NB4 (cell line): ENCODE results near the gene RADIL.
"Not testable (repeated sequence)": the region's sequence is repeated elsewhere in the genome, so short reads cannot be mapped to it uniquely, and the experiment has no call there.

Experiments used
- DNase-seq: peaks from one replicate; pipeline ENCODE4 v3.0.0; 2010; ENCODE audit warnings: low read depth
- H3K4me3 ChIP-seq: one replicate; pipeline ENCODE4 v1.5.1; 2011; ENCODE audit warnings: mild to moderate bottlenecking, low read depth, low read length, moderate library complexity
- CTCF ChIP-seq: IDR thresholded peaks from one replicate; pipeline ENCODE4 v1.5.1; 2012; ENCODE audit warnings: low read depth, low read length
- MAX ChIP-seq: IDR thresholded peaks from 2 replicates; pipeline ENCODE4 v1.6.1; 2011; ENCODE audit warnings: low read depth, low read length
- MYC ChIP-seq: IDR thresholded peaks from 2 replicates; pipeline ENCODE4 v1.6.1; 2011; ENCODE audit warnings: low read depth, low read length
- POLR2A ChIP-seq: IDR thresholded peaks from 2 replicates; pipeline ENCODE4 v1.6.1; 2011; ENCODE audit warnings: mild to moderate bottlenecking; ENCODE audit not compliant: insufficient read length; ENCODE audit errors: extremely low read depth

RADIL gene

GRCh38 chr7:4894482-4894881 lies 11.0 kb upstream of the RADIL start:
- TF ChIP-seq MYC, result no peak
- TF ChIP-seq POLR2A, result no peak
- TF ChIP-seq MAX, result no peak
- TF ChIP-seq CTCF, result no peak
- H3K4me3 ChIP-seq, result no peak overlapping the region
- DNase-seq, result no peak

DNA sequence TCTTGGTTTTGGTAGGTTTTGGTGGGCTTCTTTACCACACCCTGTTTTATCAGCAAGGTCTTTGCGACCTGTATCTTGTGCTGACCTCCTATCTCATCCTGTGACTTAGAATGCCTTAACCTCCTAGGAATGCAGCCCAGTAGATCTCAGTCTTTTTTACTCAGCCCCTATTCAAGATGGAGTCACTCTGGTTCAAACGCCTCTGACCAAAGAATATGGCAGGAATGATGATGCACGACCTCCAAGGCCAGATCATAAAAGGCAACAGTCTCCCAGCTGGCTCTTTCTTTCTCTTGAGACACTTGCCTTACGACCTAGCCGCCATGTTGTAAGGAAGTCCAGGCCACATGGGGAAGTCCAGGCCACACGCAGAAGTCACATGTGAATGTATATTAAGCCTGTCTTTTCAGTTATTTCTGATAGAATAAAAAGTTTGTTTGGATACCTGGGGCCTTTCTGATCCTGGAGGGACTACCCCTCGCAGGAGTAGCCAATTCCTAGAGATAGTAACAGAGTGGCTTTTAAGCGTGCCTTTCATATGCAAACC lies 10.5 kb upstream of the RADIL start:
- no peak overlapping the region for H3K4me3 ChIP-seq
- DNase-seq, result no peak
- TF ChIP-seq POLR2A, result no peak
- TF ChIP-seq MYC, result no peak
- TF ChIP-seq MAX, result no peak
- TF ChIP-seq CTCF, result no peak

DNA sequence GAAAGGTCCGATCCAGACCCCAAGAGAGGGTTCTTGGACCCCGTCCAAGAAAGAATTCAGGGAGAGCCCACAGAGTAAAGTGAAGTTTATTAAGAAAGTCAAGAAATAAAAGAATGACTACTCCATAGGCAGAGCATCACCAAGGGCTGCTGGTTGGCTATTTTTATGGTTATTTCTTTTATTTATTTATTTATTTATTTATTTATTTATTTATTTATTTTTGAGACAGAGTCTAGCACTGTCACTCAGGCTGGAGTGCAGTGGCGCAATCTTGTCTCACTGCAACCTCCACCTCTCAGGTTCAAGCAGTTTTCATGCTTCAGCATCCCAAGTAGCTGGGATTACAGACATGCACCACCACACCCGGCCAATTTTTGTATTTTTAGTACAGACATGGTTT lies 9.7 kb upstream of the RADIL start:
- DNase-seq, H3K4me3 ChIP-seq: not testable (repeated sequence)

DNA sequence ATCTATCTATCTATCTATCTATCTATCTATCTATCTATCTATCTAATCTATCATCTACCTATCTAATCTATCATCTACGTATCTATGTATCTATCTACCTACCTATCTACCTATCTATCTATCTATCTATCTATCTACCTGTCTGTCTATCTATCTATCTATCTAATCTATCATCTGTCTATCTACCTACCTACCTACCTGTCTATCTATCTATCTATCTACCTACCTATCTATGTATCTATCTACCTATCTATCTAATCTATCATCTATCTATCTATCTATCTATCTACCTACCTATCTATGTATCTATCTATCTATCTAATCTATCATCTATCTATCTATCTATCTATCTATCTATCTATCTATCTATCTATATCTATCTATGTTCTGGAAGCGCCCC lies 8.0 kb upstream of the RADIL start:
- DNase-seq, H3K4me3 ChIP-seq: not testable (repeated sequence)

DNA sequence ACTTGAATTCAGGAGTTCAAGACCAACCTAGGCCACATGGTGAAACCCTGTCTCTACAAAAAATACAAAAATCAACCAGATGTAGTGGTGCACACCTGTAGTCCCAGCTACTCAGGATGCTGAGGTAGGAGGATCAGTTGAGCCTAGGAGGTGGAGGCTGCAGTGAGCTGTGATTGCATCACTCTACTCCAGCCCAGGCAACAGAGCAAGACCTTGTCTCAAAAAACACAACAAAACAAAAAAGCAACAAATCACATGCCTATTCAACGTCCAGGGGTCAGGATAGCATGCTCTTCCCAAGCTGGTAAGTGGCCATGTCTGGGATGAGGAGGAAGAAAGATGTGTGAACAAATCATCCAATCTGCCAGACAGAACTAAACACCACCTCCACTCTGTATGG lies 6.2 kb upstream of the RADIL start:
- TF ChIP-seq MYC, result no peak
- TF ChIP-seq CTCF, result no peak
- TF ChIP-seq POLR2A, result no peak
- TF ChIP-seq MAX, result no peak
- DNase-seq, result no peak
- no peak overlapping the region for H3K4me3 ChIP-seq

DNA sequence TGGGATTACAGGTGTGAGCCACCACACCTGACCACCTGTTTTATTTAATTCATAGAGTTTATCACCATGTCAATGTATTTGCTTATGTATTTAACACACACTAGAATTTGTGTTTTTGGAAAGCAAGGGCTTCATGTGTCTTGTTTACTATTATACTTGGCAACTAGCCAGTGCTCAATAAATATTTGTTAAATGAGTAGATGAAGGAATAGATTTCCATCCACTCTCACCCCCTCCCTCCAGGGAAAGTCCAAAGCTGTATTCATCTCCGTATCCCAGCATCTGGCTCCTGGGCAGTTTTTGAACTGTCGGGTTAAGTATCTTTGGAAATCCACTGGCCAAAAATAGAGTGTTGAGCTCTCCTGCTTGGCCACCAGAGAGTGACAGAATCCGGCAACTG lies 4.6 kb upstream of the RADIL start:
- TF ChIP-seq MAX, result no peak
- no peak for TF ChIP-seq MYC
- no peak for TF ChIP-seq POLR2A
- no peak for TF ChIP-seq CTCF
- no peak for DNase-seq
- no peak overlapping the region for H3K4me3 ChIP-seq

DNA sequence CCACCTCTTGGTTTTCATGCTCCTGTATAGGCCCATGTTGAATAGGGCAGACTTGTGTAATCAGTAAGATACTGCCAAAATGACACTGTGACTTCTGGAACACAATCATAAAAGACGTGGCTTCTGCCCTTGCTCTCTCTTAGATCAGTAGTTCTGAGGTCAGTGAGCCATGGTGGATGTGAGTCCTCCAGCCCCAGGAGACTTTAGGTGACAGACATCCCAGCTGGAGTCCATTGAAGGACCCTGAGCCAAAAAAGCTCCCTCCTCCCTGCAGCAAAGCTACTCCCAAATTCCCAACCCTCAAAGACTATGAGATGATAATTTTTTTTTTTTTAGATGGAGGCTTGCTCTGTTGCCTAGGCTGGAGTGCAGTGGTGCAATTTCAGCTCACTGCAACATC lies 3.2 kb upstream of the RADIL start:
- no peak for DNase-seq
- TF ChIP-seq POLR2A, result no peak
- no peak for TF ChIP-seq CTCF
- no peak overlapping the region for H3K4me3 ChIP-seq
